OCI-M2 (cell line): ENCODE measurements around the gene TOP3B.

Experiments used
- DNase-seq: peaks from one replicate; lab custom pipeline; 2025; ENCODE audit not compliant: unreplicated experiment; lab: John Stamatoyannopoulos, UW

TOP3B gene

GRCh38 chr22:22013559-22014284 lies 31.1 kb upstream of the TOP3B start:
- DNase-seq = no peak

- DNase-seq = no peak
Observed at GRCh38 chr22:22011964-22012363, 29.4 kb upstream of the TOP3B start.

GRCh38 chr22:22010358-22010757 lies 27.8 kb upstream of the TOP3B start:
- no peak for DNase-seq

- DNase-seq = no peak
Observed at GRCh38 chr22:22009661-22010060, 27.1 kb upstream of the TOP3B start.

GRCh38 chr22:22006596-22006990 lies 24.0 kb upstream of the TOP3B start:
- DNase-seq = no peak

GRCh38 chr22:22005945-22006595 lies 23.5 kb upstream of the TOP3B start:
- no peak for DNase-seq

- no peak for DNase-seq
Observed at GRCh38 chr22:22003233-22003632, 20.6 kb upstream of the TOP3B start.

- DNase-seq = no peak
Observed at GRCh38 chr22:22002526-22003055, 20.0 kb upstream of the TOP3B start.

- no peak for DNase-seq
Observed at GRCh38 chr22:22001664-22002525, 19.3 kb upstream of the TOP3B start.

GRCh38 chr22:21998595-21999247 lies 16.1 kb upstream of the TOP3B start:
- no peak for DNase-seq

GRCh38 chr22:21996175-21996720 lies 13.7 kb upstream of the TOP3B start:
- DNase-seq = no peak

GRCh38 chr22:21995660-21996059 lies 13.1 kb upstream of the TOP3B start:
- no peak for DNase-seq

GRCh38 chr22:21994881-21995444 lies 12.4 kb upstream of the TOP3B start:
- no peak for DNase-seq

GRCh38 chr22:21992593-21993237 lies 10.1 kb upstream of the TOP3B start:
- no peak for DNase-seq

- no peak for DNase-seq
Observed at GRCh38 chr22:21991774-21992173, 9.2 kb upstream of the TOP3B start.

- no peak for DNase-seq
Observed at GRCh38 chr22:21991304-21991596, 8.7 kb upstream of the TOP3B start.

- DNase-seq = no peak
Observed at GRCh38 chr22:21990445-21991303, 8.1 kb upstream of the TOP3B start.

- DNase-seq = no peak
Observed at GRCh38 chr22:21989049-21989448, 6.5 kb upstream of the TOP3B start.

- DNase-seq = no peak
Observed at GRCh38 chr22:21985214-21985613, 2.6 kb upstream of the TOP3B start.
